GM04503 (cell line): ENCODE data around the gene FEM1B.
A peak's percentile ranks its signal among the peaks of the same experiment; 100 is the strongest.
"Not testable (repeated sequence)": the region's sequence is repeated elsewhere in the genome, so short reads cannot be mapped to it uniquely, and the experiment has no call there.

Experiments
- DNase-seq: peaks from one replicate; pipeline ENCODE4 v3.0.0-alpha.2; 2012; ENCODE audit warnings: low read depth

The FEM1B gene

GRCh38 chr15:68277603-68278344 is at the start of gene FEM1B:
Gene FEM1B (plus strand): TSS chr15:68277745. CDS start chr15:68278418, 673 bp downstream.
- peak; percentile 72 for DNase-seq

- no peak for DNase-seq
These were observed 49.2 kb upstream of the FEM1B start for GRCh38 chr15:68228143-68228970.

GRCh38 chr15:68228971-68229385 is 48.6 kb upstream of the FEM1B start:
- no peak for DNase-seq

- DNase-seq: no peak
These were observed 48.0 kb upstream of the FEM1B start, which contains the start of gene CLN6 for GRCh38 chr15:68229386-68230156. Gene CLN6 (minus strand): TSS chr15:68229728. CDS start chr15:68229584, 144 bp downstream.

DNA sequence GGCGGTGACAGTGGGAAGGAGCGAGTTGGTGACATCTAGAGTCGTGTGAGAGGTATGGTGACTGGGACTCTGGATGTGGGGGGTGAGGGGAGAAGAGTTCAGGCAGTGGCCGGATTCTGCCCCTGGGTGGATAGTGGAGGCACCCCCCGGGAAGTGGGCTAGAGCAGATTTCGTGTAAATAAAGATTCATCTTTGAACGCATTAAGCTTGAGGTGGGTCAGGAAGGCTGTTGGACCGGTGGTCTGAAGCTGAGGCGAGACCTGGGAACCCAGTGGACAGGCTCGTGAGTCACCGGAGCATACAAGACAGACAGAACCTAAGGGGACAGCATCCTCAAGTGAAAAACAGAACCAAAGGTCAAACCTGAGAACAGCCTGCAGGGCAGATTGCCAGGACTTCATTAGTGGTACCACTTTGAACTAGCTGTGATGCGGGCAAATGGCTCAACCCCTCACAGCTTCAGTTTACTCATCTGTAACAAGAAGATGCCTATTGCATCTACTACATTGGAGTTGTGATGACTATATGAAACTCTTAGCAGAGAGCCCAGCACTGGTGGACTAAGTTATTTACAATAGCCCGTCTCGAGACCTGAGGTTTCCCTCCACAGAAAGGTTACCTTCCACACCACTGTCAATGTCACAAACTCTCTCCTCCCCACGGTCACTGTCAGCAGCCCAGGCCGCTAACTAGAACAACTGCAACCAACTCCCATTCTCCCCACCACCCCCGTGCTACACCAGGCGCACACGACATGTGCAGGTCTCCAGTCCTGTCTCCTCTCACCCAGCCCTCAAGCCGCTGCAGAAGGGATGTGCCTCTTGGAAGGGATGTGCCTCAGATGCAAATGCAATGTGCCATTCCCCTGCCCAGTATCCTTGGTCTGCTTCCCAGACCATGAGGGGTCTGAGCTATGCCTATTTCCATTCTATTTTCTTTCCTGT is 47.1 kb upstream of the FEM1B start:
- no peak for DNase-seq

- no peak for DNase-seq
These were observed 46.3 kb upstream of the FEM1B start for GRCh38 chr15:68231102-68231818.

GRCh38 chr15:68232449-68232848 is 45.1 kb upstream of the FEM1B start:
- DNase-seq: no peak

GRCh38 chr15:68232937-68233336 is 44.6 kb upstream of the FEM1B start:
- DNase-seq: no peak

GRCh38 chr15:68234060-68234459 is 43.5 kb upstream of the FEM1B start:
- no peak for DNase-seq

DNA sequence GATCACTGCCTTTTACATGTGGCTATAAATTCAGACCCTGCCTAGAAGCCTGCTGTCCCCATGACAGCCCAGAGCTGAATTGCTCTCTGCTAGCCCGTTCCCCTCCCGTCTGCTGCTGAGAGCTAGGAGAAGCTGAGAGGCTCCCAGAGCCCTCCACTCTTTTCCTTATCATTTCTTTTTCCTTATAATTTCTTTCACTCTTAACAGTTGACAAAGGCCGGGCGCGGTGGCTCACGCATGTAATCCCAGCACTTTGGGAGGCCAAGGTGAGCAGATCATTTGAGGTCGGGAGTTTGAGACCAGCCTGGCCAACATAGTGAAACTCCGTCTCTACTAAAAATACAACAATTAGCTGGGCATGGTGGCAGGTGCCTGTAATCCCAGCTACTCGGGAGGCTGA is 43.0 kb upstream of the FEM1B start:
- not testable (repeated sequence) for DNase-seq

GRCh38 chr15:68235022-68235421 is 42.5 kb upstream of the FEM1B start:
- DNase-seq: no peak

DNA sequence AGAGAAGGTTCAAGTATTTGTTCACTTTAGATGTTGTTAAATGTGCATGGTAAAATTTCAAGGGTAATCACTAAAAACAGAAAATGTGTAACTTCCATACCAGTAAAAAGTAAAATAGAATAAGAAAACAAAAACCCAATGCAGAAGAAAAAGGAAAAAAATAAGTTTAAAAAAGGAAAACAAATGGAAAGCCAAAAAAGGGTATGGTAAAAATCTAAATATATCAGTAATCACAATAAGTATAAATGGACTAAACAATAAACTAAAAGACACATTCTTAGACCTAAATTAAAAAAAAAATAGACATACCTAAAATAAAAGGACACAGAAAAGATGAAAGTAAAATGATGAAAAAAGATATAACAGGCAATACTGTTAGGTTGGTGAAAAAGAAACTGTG is 38.5 kb upstream of the FEM1B start:
- DNase-seq: no peak

DNA sequence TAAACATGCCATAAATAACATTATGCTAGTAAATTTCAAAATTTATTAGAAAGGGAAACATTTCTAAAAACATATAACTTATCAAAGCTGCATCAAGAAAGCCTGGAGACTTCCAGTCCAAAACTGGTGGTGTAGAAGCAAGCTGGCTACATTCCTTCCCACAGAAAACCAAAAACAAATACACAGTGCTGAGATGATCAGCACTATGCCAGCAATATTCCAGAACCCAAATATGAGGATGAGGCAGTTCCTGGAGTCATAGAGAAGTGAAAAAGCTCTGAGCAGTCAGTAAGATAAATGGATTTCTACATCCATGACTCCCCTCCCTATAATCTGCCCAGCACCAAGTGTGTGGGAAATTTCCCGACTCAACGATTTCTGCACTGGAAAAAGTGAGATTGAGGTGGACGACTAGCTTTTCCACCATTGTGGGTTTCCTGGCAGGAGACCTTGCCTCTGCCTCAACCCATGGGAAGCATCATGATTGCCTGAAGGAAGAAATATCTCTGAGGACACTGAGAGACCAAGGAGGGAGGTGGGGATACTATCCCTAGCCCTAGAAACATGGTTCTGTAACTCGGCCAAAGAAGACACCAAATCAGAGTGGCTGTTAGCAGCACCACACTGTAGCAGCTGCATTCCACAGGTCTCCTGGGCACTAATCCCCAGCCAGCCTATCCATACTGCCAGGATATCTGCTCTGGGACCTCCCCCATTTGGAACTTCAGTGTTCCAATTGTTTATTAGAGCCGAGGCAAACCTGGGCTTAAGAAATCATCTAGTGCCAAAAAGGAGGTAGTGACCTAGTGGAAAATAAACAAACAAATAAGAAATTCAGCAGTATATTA is 36.2 kb upstream of the FEM1B start:
- DNase-seq: no peak

DNA sequence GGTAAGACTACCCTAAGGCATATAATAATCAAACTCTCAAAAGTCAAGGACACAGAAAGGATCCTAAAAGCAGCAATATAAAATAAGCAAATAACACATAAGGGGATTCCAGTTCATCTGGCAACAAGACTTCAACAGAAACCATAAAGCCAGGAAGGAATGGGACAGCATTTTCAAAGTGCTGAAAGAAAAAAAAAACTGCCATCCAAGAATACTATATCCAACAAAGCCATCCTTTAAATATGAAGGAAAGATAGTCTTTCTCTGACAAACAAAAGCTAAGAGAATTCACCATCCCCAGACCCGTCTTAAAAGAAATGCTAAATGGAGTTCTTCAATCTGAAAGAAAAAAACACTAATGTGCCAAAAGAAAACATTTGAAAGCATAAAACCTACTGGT is 33.3 kb upstream of the FEM1B start:
- no peak for DNase-seq

- DNase-seq: no peak
These were observed 28.4 kb upstream of the FEM1B start for GRCh38 chr15:68249058-68249713.

- no peak for DNase-seq
These were observed 24.5 kb upstream of the FEM1B start for GRCh38 chr15:68252925-68253534.

DNA sequence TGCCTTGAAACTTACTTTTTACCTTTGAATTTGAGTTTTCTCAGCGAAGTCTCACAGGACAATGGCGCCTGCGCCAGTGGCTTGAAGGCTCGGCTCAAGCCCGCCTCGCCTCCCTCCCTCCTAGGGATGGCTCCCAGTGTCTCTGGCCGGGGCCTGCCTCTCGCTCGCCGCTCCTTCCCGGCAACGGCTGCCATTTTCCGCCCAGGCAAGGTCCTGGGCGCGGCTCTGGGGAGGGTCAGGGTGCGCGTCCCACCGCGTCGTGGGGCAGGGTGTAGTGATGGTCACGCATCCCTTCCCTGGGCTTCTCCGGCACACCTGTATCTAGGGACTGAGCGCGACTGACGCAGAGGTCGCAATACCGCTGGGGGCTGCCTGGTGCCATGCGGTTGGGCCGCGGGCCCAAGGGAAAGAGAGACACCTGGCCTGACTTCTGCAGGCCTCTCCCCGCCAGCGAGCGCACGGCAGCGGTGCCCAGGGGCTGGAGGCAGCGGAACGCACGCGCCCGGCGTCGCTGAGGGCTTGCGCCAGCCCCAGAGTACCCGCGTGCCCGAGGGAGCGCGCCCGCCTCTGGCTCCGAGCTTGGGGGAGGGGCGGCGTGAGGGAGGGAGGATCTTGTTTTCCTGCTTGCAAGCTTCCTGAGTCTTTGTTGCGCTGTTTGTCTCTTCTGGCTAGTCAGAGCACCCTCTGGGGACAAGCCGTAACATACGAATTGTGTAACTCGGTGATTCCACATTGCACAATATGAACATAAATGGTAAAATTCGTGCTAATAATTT is 20.7 kb upstream of the FEM1B start:
- peak; percentile 63 for DNase-seq

- DNase-seq: no peak
These were observed 18.9 kb upstream of the FEM1B start for GRCh38 chr15:68258692-68259091.
